ENCODE data around the gene SLC7A1. TPM values are rescaled to one million over a fixed set of nuclear protein-coding genes. Genes with fewer than 3 reads are reported as not detected.

SLC7A1 gene
- total RNA-seq, 2 experiments from 2014 or later, result 90.3 to 92.1 TPM

GRCh38 chr13:29596064-29596418, 553 bp upstream of the SLC7A1 start:
- no peaks in the 10 kb centered on the region for H3K9me3 Mint-ChIP-seq
- peaks cover 14% of the 10 kb centered on the region for H3K36me3 Mint-ChIP-seq (ENCODE audit: low read depth)
- H3K4me1 Mint-ChIP-seq, result peaks cover 44% of the 10 kb centered on the region
- CTCF ChIA-PET, result interaction anchor here (0.9 to 2.3 kb wide), 5 partner anchors 10 to 519 kb away, joined by 3 to 6 read pairs (median 5); no protein-coding TSS in a partner anchor
- H3K27ac Mint-ChIP-seq, result peak overlapping the region; percentile 64
- POLR2A ChIA-PET, result interaction anchor here (1.0 to 1.6 kb wide), 8 partner anchors 10 to 537 kb away, joined by 3 to 7 read pairs (median 4); no protein-coding TSS in a partner anchor
- peaks cover 3% of the 10 kb centered on the region for H3K27me3 Mint-ChIP-seq
- no peak for DNase-seq
- H3K4me3 Mint-ChIP-seq, result peak overlapping the region; percentile 77

GRCh38 chr13:29594710-29595379, 643 bp downstream of the SLC7A1 start:
- Mint-ChIP-seq H3K4me1 (peaks cover 54% of the 10 kb centered on the region), H3K4me3 (peak overlapping the region; percentile 91), H3K27ac (peak overlapping the region; percentile 88), H3K36me3 (ENCODE audit: low read depth) (peaks cover 18% of the 10 kb centered on the region), H3K9me3 (no peaks in the 10 kb centered on the region), H3K27me3 (no peaks in the 10 kb centered on the region)
- peak; percentile 74 for DNase-seq
- CTCF ChIA-PET, result interaction anchor here (1.3 to 2.1 kb wide), 2 partner anchors 86 to 119 kb away, joined by 3 to 5 read pairs; no protein-coding TSS in a partner anchor
- POLR2A ChIA-PET, result interaction anchor here (0.6 to 1.1 kb wide), 3 partner anchors 39 to 538 kb away, joined by 3 to 4 read pairs (median 3); no protein-coding TSS in a partner anchor

- H3K4me1 Mint-ChIP-seq, result peaks cover 59% of the 10 kb centered on the region
- H3K4me3 Mint-ChIP-seq, result peak overlapping the region; percentile 91
Observed at GRCh38 chr13:29594303-29594709, 1.2 kb downstream of the SLC7A1 start.

GRCh38 chr13:29593605-29594297, 1.7 kb downstream of the SLC7A1 start:
- H3K36me3 Mint-ChIP-seq (ENCODE audit: low read depth), result peaks cover 18% of the 10 kb centered on the region
- peak overlapping the region; percentile 91 for H3K4me3 Mint-ChIP-seq
- DNase-seq, result no peak
- H3K9me3 Mint-ChIP-seq, result no peaks in the 10 kb centered on the region
- no peaks in the 10 kb centered on the region for H3K27me3 Mint-ChIP-seq
- H3K27ac Mint-ChIP-seq, result peak overlapping the region; percentile 88
- CTCF ChIA-PET, result no interaction called here
- H3K4me1 Mint-ChIP-seq, result peaks cover 62% of the 10 kb centered on the region
- POLR2A ChIA-PET, result interaction anchor here (1.0 kb wide), 1 partner anchor 38 kb away, joined by 4 read pairs; no protein-coding TSS in a partner anchor

More at GRCh38 chr13:29594303-29594709, 1.2 kb downstream of the SLC7A1 start:
- DNase-seq, result peak; percentile 47
- Mint-ChIP-seq H3K27ac (peak overlapping the region; percentile 88), H3K27me3 (no peaks in the 10 kb centered on the region), H3K36me3 (ENCODE audit: low read depth) (peaks cover 18% of the 10 kb centered on the region), H3K9me3 (no peaks in the 10 kb centered on the region)
- POLR2A ChIA-PET, result interaction anchor here (1.0 kb wide), 1 partner anchor 38 kb away, joined by 4 read pairs; no protein-coding TSS in a partner anchor
- CTCF ChIA-PET, result no interaction called here

- CTCF ChIA-PET, result no interaction called here
- H3K27ac Mint-ChIP-seq, result peak overlapping the region; percentile 7
- H3K36me3 Mint-ChIP-seq (ENCODE audit: low read depth), result peaks cover 37% of the 10 kb centered on the region
- H3K9me3 Mint-ChIP-seq, result no peaks in the 10 kb centered on the region
- H3K4me3 Mint-ChIP-seq, result no peak overlapping the region
- no peak for DNase-seq
- POLR2A ChIA-PET, result no interaction called here
- H3K4me1 Mint-ChIP-seq, result peaks cover 67% of the 10 kb centered on the region
- H3K27me3 Mint-ChIP-seq, result no peaks in the 10 kb centered on the region
Observed at GRCh38 chr13:29591310-29591709, 4.2 kb downstream of the SLC7A1 start.

- Mint-ChIP-seq H3K4me1 (peaks cover 67% of the 10 kb centered on the region), H3K36me3 (ENCODE audit: low read depth) (peaks cover 38% of the 10 kb centered on the region), H3K4me3 (no peak overlapping the region), H3K9me3 (no peaks in the 10 kb centered on the region), H3K27ac (peak overlapping the region; percentile 47), H3K27me3 (no peaks in the 10 kb centered on the region)
- DNase-seq, result no peak
- POLR2A ChIA-PET, result no interaction called here
- CTCF ChIA-PET, result no interaction called here
Observed at GRCh38 chr13:29589967-29590366, 5.5 kb downstream of the SLC7A1 start.

- Mint-ChIP-seq H3K4me3 (no peak overlapping the region), H3K27ac (no peak overlapping the region), H3K27me3 (no peaks in the 10 kb centered on the region), H3K4me1 (peaks cover 72% of the 10 kb centered on the region), H3K36me3 (ENCODE audit: low read depth) (peaks cover 38% of the 10 kb centered on the region), H3K9me3 (no peaks in the 10 kb centered on the region)
- DNase-seq, result no peak
- ChIA-PET CTCF (no interaction called here), POLR2A (interaction anchor here (0.5 kb wide), 1 partner anchor 1619 kb away, joined by 3 read pairs; no protein-coding TSS in a partner anchor)
Observed at GRCh38 chr13:29589234-29589633, 6.3 kb downstream of the SLC7A1 start.

GRCh38 chr13:29587645-29588044, 7.8 kb downstream of the SLC7A1 start:
- CTCF ChIA-PET, result no interaction called here
- Mint-ChIP-seq H3K27me3 (no peaks in the 10 kb centered on the region), H3K27ac (no peak overlapping the region), H3K4me3 (no peak overlapping the region), H3K9me3 (no peaks in the 10 kb centered on the region), H3K36me3 (ENCODE audit: low read depth) (peaks cover 39% of the 10 kb centered on the region), H3K4me1 (peaks cover 66% of the 10 kb centered on the region)
- no peak for DNase-seq
- POLR2A ChIA-PET, result interaction anchor here (2.0 kb wide), 1 partner anchor 8 kb away, joined by 6 read pairs; the partner anchor contains the start of gene SLC7A1

GRCh38 chr13:29583073-29583785, 12.3 kb downstream of the SLC7A1 start:
- Mint-ChIP-seq H3K4me3 (no peak overlapping the region), H3K27me3 (no peaks in the 10 kb centered on the region), H3K27ac (no peak overlapping the region), H3K9me3 (no peaks in the 10 kb centered on the region), H3K36me3 (ENCODE audit: low read depth) (peaks cover 26% of the 10 kb centered on the region), H3K4me1 (peaks cover 35% of the 10 kb centered on the region)
- DNase-seq, result no peak
- CTCF ChIA-PET, result no interaction called here
- POLR2A ChIA-PET, result no interaction called here

- DNase-seq, result no peak
- H3K4me1 Mint-ChIP-seq, result peaks cover 34% of the 10 kb centered on the region
- ChIA-PET POLR2A (no interaction called here), CTCF (no interaction called here)
- H3K9me3 Mint-ChIP-seq, result no peaks in the 10 kb centered on the region
- peaks cover 16% of the 10 kb centered on the region for H3K36me3 Mint-ChIP-seq (ENCODE audit: low read depth)
- H3K27ac Mint-ChIP-seq, result no peak overlapping the region
- H3K4me3 Mint-ChIP-seq, result no peak overlapping the region
- no peaks in the 10 kb centered on the region for H3K27me3 Mint-ChIP-seq
Observed at GRCh38 chr13:29582171-29582570, 13.3 kb downstream of the SLC7A1 start.

GRCh38 chr13:29581666-29582065, 13.8 kb downstream of the SLC7A1 start:
- DNase-seq, result no peak
- Mint-ChIP-seq H3K27me3 (no peaks in the 10 kb centered on the region), H3K4me3 (no peak overlapping the region), H3K36me3 (ENCODE audit: low read depth) (peaks cover 13% of the 10 kb centered on the region), H3K9me3 (no peaks in the 10 kb centered on the region), H3K27ac (no peak overlapping the region), H3K4me1 (peaks cover 31% of the 10 kb centered on the region)
- CTCF ChIA-PET, result no interaction called here
- POLR2A ChIA-PET, result no interaction called here

- no peak for DNase-seq
- ChIA-PET POLR2A (no interaction called here), CTCF (no interaction called here)
- peaks cover 19% of the 10 kb centered on the region for H3K36me3 Mint-ChIP-seq (ENCODE audit: low read depth)
- H3K9me3 Mint-ChIP-seq, result no peaks in the 10 kb centered on the region
- H3K27ac Mint-ChIP-seq, result no peak overlapping the region
- no peaks in the 10 kb centered on the region for H3K27me3 Mint-ChIP-seq
- no peak overlapping the region for H3K4me3 Mint-ChIP-seq
- H3K4me1 Mint-ChIP-seq, result peaks cover 15% of the 10 kb centered on the region
Observed at GRCh38 chr13:29579094-29579493, 16.4 kb downstream of the SLC7A1 start.

All from activated CD4-positive, alpha-beta memory T cell treated with anti-CD3 and anti-CD28 coated beads, Interleukin-2, amount 10 ng/mL, durations not matched to agents 7 days and 5 days (primary cell).